H1 (cell line): ENCODE data around the gene MITF. TPM values are rescaled to one million over a fixed set of nuclear protein-coding genes. Genes with fewer than 3 reads are reported as not detected.

ENCODE experiments used
- CTCF ChIA-PET: fragments of 300-600 bp; sonication (Branson Sonifier 250); formaldehyde crosslinking; loops from one replicate; lab custom pipeline; 2021; ENCODE audit not compliant: partially characterized antibody; lab: Charles Lee
- POLR2A ChIA-PET: fragments of 300-600 bp; sonication (Branson Sonifier 250); formaldehyde crosslinking; loops from one replicate; lab custom pipeline; 2021; ENCODE audit warnings: inconsistent platforms; ENCODE audit not compliant: partially characterized antibody; lab: Charles Lee
- DNase-seq, 2 experiments: peaks; one replicate each; pipeline versions ENCODE4 v3.0.0 to v3.0.0-alpha.2; 2010 to 2022; ENCODE audit warnings: low spot score in 2 of 2, low read depth in 1 of 2, mixed read lengths in 1 of 2
- FAIRE-seq: peaks from 2 replicates; lab custom pipeline; 2011; peaks lifted over from hg19 to GRCh38; lab: Jason Lieb, UNC
- H2AFZ ChIP-seq: 2 replicates; pipeline ENCODE4 v1.8.1; 2012; ENCODE audit warnings: low read length, inconsistent platforms
- H2AK5ac ChIP-seq: 2 replicates; pipeline ENCODE4 v1.6.1; 2013; ENCODE audit warnings: low read depth, low read length
- H2BK120ac ChIP-seq: replicated peaks from 2 replicates; pipeline ENCODE3; 2013; ENCODE audit warnings: low read depth, low read length, inconsistent platforms
- H2BK12ac ChIP-seq: 2 replicates; pipeline ENCODE4 v1.6.1; 2013; ENCODE audit warnings: low read depth, low read length
- H2BK15ac ChIP-seq: 2 replicates; pipeline ENCODE4 v1.6.1; 2013; ENCODE audit warnings: low read length
- H2BK20ac ChIP-seq: 2 replicates; pipeline ENCODE4 v1.6.1; 2013; ENCODE audit warnings: low read length
- H2BK5ac ChIP-seq: 2 replicates; pipeline ENCODE4 v1.6.1; 2013; ENCODE audit warnings: low read depth, low read length
- H3K14ac ChIP-seq: 2 replicates; pipeline ENCODE4 v1.6.1; 2013; ENCODE audit warnings: inconsistent platforms; ENCODE audit not compliant: insufficient read length
- H3K18ac ChIP-seq: 2 replicates; pipeline ENCODE4 v1.6.1; 2013; ENCODE audit warnings: low read length; ENCODE audit errors: extremely low read depth
- H3K23ac ChIP-seq: 2 replicates; pipeline ENCODE4 v1.6.1; 2013; ENCODE audit warnings: inconsistent platforms; ENCODE audit not compliant: insufficient read length
- H3K23me2 ChIP-seq: 2 replicates; pipeline ENCODE4 v1.6.1; 2013; ENCODE audit warnings: low read depth, low read length
- H3K27ac ChIP-seq: 2 replicates; pipeline ENCODE4 v1.6.1; 2011; ENCODE audit warnings: low read depth, low read length, inconsistent platforms
- H3K27me3 ChIP-seq, 4 experiments: replicated peaks in 1 of 4; 1 replicate in 1 of 4; 2 replicates in 3 of 4; pipeline versions ENCODE4 v1.6.1 to v1.8.1; 2011 to 2013; ENCODE audit warnings: low read length in 3 of 4, mild to moderate bottlenecking in 3 of 4, inconsistent platforms in 2 of 4, mixed read lengths in 2 of 4, moderate library complexity in 1 of 4; ENCODE audit not compliant: control insufficient read depth in 3 of 4, insufficient read depth in 3 of 4; ENCODE audit errors: extremely low read depth in 1 of 4
- H3K36me3 ChIP-seq, 4 experiments: 2 replicates each; pipeline versions ENCODE4 v1.6.1 to v1.8.1; 2011 to 2013; ENCODE audit warnings: mild to moderate bottlenecking in 4 of 4, low read length in 3 of 4, moderate library complexity in 2 of 4, control low read depth in 1 of 4, inconsistent platforms in 1 of 4; ENCODE audit not compliant: insufficient read depth in 4 of 4, control insufficient read depth in 2 of 4
- H3K4ac ChIP-seq: replicated peaks from 2 replicates; pipeline ENCODE3; 2013; ENCODE audit warnings: low read length, low read depth, mixed read lengths, inconsistent platforms; ENCODE audit not compliant: insufficient read length
- H3K4me1 ChIP-seq, 4 experiments: replicated peaks in 1 of 4; 1 replicate in 1 of 4; 2 replicates in 3 of 4; pipeline versions ENCODE4 v1.6.1 to v1.8.1; 2011 to 2013; ENCODE audit warnings: low read length in 3 of 4, inconsistent platforms in 2 of 4, mixed read lengths in 1 of 4; ENCODE audit not compliant: insufficient read depth in 4 of 4, control insufficient read depth in 3 of 4
- H3K4me2 ChIP-seq, 2 experiments: 2 replicates each; pipeline versions ENCODE4 v1.6.1 to v1.8.1; 2011 to 2013; ENCODE audit warnings: low read depth in 2 of 2, low read length in 2 of 2, control low read depth in 1 of 2, inconsistent platforms in 1 of 2, mild to moderate bottlenecking in 1 of 2; ENCODE audit not compliant: insufficient read depth in 1 of 2
- H3K4me3 ChIP-seq, 4 experiments: fragments of 200-600, 300-600 bp in 1 of 4; sonication (generic), shearing (Covaris generic), sonication (Bioruptor Twin) in 1 of 4; 2 replicates each; pipeline versions ENCODE4 v1.5.1 to v1.8.1; 2011 to 2016; ENCODE audit warnings: low read length in 4 of 4, low read depth in 3 of 4, control low read depth in 2 of 4, inconsistent platforms in 2 of 4, mild to moderate bottlenecking in 2 of 4, mixed read lengths in 1 of 4, moderate library complexity in 1 of 4; ENCODE audit not compliant: insufficient read depth in 2 of 4; ENCODE audit errors: extremely low read depth in 1 of 4
- H3K56ac ChIP-seq: replicated peaks from 2 replicates; pipeline ENCODE3; 2013; ENCODE audit warnings: low read depth, mild to moderate bottlenecking, mixed read lengths, low read length, inconsistent platforms; ENCODE audit not compliant: insufficient read length
- H3K79me1 ChIP-seq: 2 replicates; pipeline ENCODE4 v1.6.1; 2013; ENCODE audit warnings: low read depth, low read length, control low read depth
- H3K79me2 ChIP-seq, 2 experiments: 2 replicates each; pipeline versions ENCODE4 v1.6.1 to v1.8.1; 2012 to 2013; ENCODE audit warnings: low read length in 2 of 2, mild to moderate bottlenecking in 2 of 2, inconsistent platforms in 1 of 2; ENCODE audit not compliant: insufficient read depth in 2 of 2, control insufficient read depth in 1 of 2
- H3K9ac ChIP-seq, 4 experiments: replicated peaks in 1 of 4; 1 replicate in 1 of 4; 2 replicates in 3 of 4; pipeline versions ENCODE4 v1.6.1 to v1.8.1; 2011 to 2013; ENCODE audit warnings: low read depth in 3 of 4, low read length in 3 of 4, control low read depth in 2 of 4, mild to moderate bottlenecking in 2 of 4, moderate library complexity in 2 of 4, inconsistent platforms in 1 of 4; ENCODE audit errors: extremely low read depth in 1 of 4
- H3K9me3 ChIP-seq, 2 experiments: 2 replicates each; pipeline versions ENCODE4 v1.6.1 to v1.8.1; 2012 to 2013; ENCODE audit warnings: mild to moderate bottlenecking in 2 of 2, moderate library complexity in 2 of 2, control low read depth in 1 of 2, inconsistent platforms in 1 of 2, low read depth in 1 of 2, low read length in 1 of 2, mixed read lengths in 1 of 2; ENCODE audit not compliant: insufficient read depth in 2 of 2
- H4K20me1 ChIP-seq, 2 experiments: replicated peaks in 1 of 2; 2 replicates each; pipeline versions ENCODE3 to v1.8.1; 2011 to 2013; ENCODE audit warnings: inconsistent platforms in 2 of 2, low read length in 2 of 2, mild to moderate bottlenecking in 1 of 2; ENCODE audit not compliant: insufficient read depth in 2 of 2, control insufficient read depth in 1 of 2
- H4K5ac ChIP-seq: 2 replicates; pipeline ENCODE4 v1.6.1; 2013; ENCODE audit warnings: low read length, low read depth, mixed read lengths, inconsistent platforms; ENCODE audit not compliant: insufficient read length
- H4K8ac ChIP-seq: 2 replicates; pipeline ENCODE4 v1.8.0; 2013; ENCODE audit warnings: mild to moderate bottlenecking, moderate library complexity, low read length, inconsistent platforms; ENCODE audit not compliant: insufficient read depth; ENCODE audit errors: extremely low read depth
- H4K91ac ChIP-seq: replicated peaks from 2 replicates; pipeline ENCODE3; 2013; ENCODE audit warnings: low read length, mixed read lengths, inconsistent platforms; ENCODE audit not compliant: insufficient read length
- BCL11A ChIP-seq, 2 experiments: IDR thresholded peaks; one replicate each; pipeline ENCODE4 v1.6.1; 2011; ENCODE audit warnings: low read depth in 2 of 2, low read length in 2 of 2, mild to moderate bottlenecking in 2 of 2
- CREB1 ChIP-seq: IDR thresholded peaks from 2 replicates; pipeline ENCODE4 v1.6.1; 2012; ENCODE audit warnings: inconsistent platforms
- E2F6 ChIP-seq: IDR thresholded peaks from 2 replicates; pipeline ENCODE4 v1.6.1; 2012; ENCODE audit warnings: inconsistent platforms
- EZH2 ChIP-seq: fragments of 200-600 bp; sonication (generic); IDR thresholded peaks from 2 replicates; pipeline ENCODE4 v1.7.1; 2012; ENCODE audit warnings: low read depth, mild to moderate bottlenecking, moderate library complexity, low read length, inconsistent platforms; ENCODE audit not compliant: severe bottlenecking
- FOSL1 ChIP-seq: IDR thresholded peaks from 2 replicates; pipeline ENCODE4 v1.6.1; 2011; ENCODE audit warnings: mild to moderate bottlenecking, low read depth, low read length, moderate library complexity; ENCODE audit not compliant: insufficient read depth
- HDAC2 ChIP-seq, 2 experiments: fragments of 300-600 bp in 1 of 2; sonication (generic) in 1 of 2; IDR thresholded peaks; 2 replicates each; pipeline ENCODE4 v1.6.1; 2011 to 2012; ENCODE audit warnings: low read depth in 2 of 2, low read length in 2 of 2, mild to moderate bottlenecking in 2 of 2, moderate library complexity in 2 of 2, borderline replicate concordance in 1 of 2, inconsistent platforms in 1 of 2
- HDAC6 ChIP-seq: IDR thresholded peaks from one replicate; pipeline ENCODE4 v1.7.1; 2012; ENCODE audit warnings: low read depth, mild to moderate bottlenecking, inconsistent platforms, low read length, moderate library complexity
- POLR2AphosphoS5 ChIP-seq: IDR thresholded peaks from 2 replicates; pipeline ENCODE4 v1.6.1; 2011; ENCODE audit warnings: low read depth, low read length
- SIN3A ChIP-seq, 2 experiments: IDR thresholded peaks in 1 of 2; conservative IDR thresholded peaks in 1 of 2; 2 replicates each; pipeline ENCODE4 v1.6.1; 2011 to 2012; ENCODE audit warnings: low read length in 2 of 2, improper control_type of control experiment in 1 of 2, low read depth in 1 of 2, mild to moderate bottlenecking in 1 of 2
- SRF ChIP-seq: IDR thresholded peaks from 2 replicates; pipeline ENCODE4 v1.6.1; 2011; ENCODE audit warnings: mild to moderate bottlenecking, low read depth, low read length, moderate library complexity
- SUZ12 ChIP-seq: fragments of 200-600 bp; sonication (generic); IDR thresholded peaks from 2 replicates; pipeline ENCODE4 v1.6.1; 2012; ENCODE audit warnings: mild to moderate bottlenecking, inconsistent platforms, low read length, moderate library complexity, mixed read lengths
- USF2 ChIP-seq: IDR thresholded peaks from 2 replicates; pipeline ENCODE4 v1.6.1; 2011; ENCODE audit warnings: low read length, improper control_type of control experiment
- WGBS, 2 experiments: shearing (Covaris generic) in 1 of 2; methylation state at CpG; one replicate each; pipeline versions ENCODE4 v1.1.6 to v1.1.7; 2013 to 2015; ENCODE audit warnings: low lambda C conversion rate in 2 of 2, mixed read lengths in 2 of 2, inconsistent platforms in 1 of 2, low coverage in 1 of 2, missing lambda C conversion rate in 1 of 2; ENCODE audit not compliant: insufficient replicate concordance in 2 of 2, insufficient coverage in 1 of 2, insufficient read length in 1 of 2; ENCODE audit errors: extremely low coverage in 1 of 2, missing lambda C conversion rate in 1 of 2; 5-methylcytosine and 5-hydroxymethylcytosine counted together
- polyA plus RNA-seq, 7 experiments: library from polyadenylated mRNA; depleted of rRNA in 3 of 7; stranded (reverse) in 5 of 7; unstranded in 2 of 7; fragments of >200 nt in 5 of 7; fragments of 200-250 nt in 2 of 7; gene quantifications; 1 replicate in 5 of 7; 2 replicates in 1 of 7; 4 replicates in 1 of 7; pipeline versions ENCODE4 v1.2.1 to v1.2.3, GENCODE V29; 2011 to 2013; ENCODE audit warnings: missing spikeins in 2 of 7, mixed read lengths in 2 of 7
- total RNA-seq: library from RNA; stranded (reverse); fragmentation: NEBNext Ultra II Directional; extraction: Animal tissue kit (Norgen Biotek cat#: 25700); gene quantifications from 2 replicates; pipeline ENCODE4 v1.2.1, GENCODE V29; 2021

MITF gene
- total and polyA plus RNA-seq, 2 of the 8 experiments (the other 6 are each of a cell fraction or from before 2014, with no cell fraction given) = 0.53 to 1.4 TPM

GRCh38 chr3:69762768-69763229 is 23.5 kb downstream of the MITF start:
- Histone ChIP-seq H2AK5ac (no peak overlapping the region), H3K9ac (no peak overlapping the region), H3K56ac (no peak overlapping the region), H3K4me2 (no peak overlapping the region), H4K5ac (no peak overlapping the region), H3K79me2 (no peaks in the 10 kb centered on the region), H2BK15ac (no peak overlapping the region), H3K36me3 (no peaks in the 10 kb centered on the region), H3K4me3 (no peak overlapping the region), H2BK20ac (no peak overlapping the region), H3K23me2 (no peaks in the 10 kb centered on the region), H3K23ac (no peak overlapping the region), H2BK120ac (no peak overlapping the region), H4K8ac (no peak overlapping the region), H3K4me1 (no peaks in the 10 kb centered on the region), H3K27me3 (no peaks in the 10 kb centered on the region), H2BK12ac (no peak overlapping the region), H3K9me3 (no peaks in the 10 kb centered on the region), H4K91ac (no peak overlapping the region), H3K79me1 (no peaks in the 10 kb centered on the region), H3K14ac (no peak overlapping the region), H3K18ac (no peak overlapping the region), H3K27ac (no peak overlapping the region), H2AFZ (no peak overlapping the region), H2BK5ac (no peak overlapping the region), H3K4ac (no peak overlapping the region), H4K20me1 (no peaks in the 10 kb centered on the region)
- 78% methylated on average over 1 of the region's 1 CpG; no CpG with 5 or more reads in 1 of the 2 experiments for WGBS, 2 experiments
- POLR2A ChIA-PET = no interaction called here
- CTCF ChIA-PET = interaction anchor here (1.1 kb wide), 1 partner anchor 24 kb away, joined by 3 read pairs; no protein-coding TSS in a partner anchor
- FAIRE-seq = no peak
- DNase-seq = no peak
- no peak for TF ChIP-seq USF2
- no peak for TF ChIP-seq HDAC6
- TF ChIP-seq EZH2 = no peak
- no peak for TF ChIP-seq SUZ12
- no peak for TF ChIP-seq E2F6
- no peak for TF ChIP-seq HDAC2 (IDR thresholded peaks at IDR 0.05; ENCODE audit: borderline replicate concordance in 1 of 2, low read depth in 2 of 2, low read length in 2 of 2)
- TF ChIP-seq SIN3A (conservative IDR thresholded peaks at IDR 0.05 in 1 of 2, IDR thresholded peaks at IDR 0.05 in 1 of 2; ENCODE audit: low read depth in 1 of 2, low read length in 2 of 2) = no peak
- no peak for TF ChIP-seq POLR2AphosphoS5
- TF ChIP-seq FOSL1 = no peak
- no peak for TF ChIP-seq SRF
- no peak for TF ChIP-seq CREB1
- TF ChIP-seq BCL11A (IDR thresholded peaks at IDR 0.05; ENCODE audit: low read depth in 2 of 2, low read length in 2 of 2) = no peak
